GM23338 (cell line): ENCODE results near the gene NKAPD1.

Source experiments
- CREB1 ChIP-seq: fragments of 250-450 bp; sonication (Bioruptor Pico); IDR thresholded peaks from 2 replicates; pipeline ENCODE4 v1.5.0; 2020; ENCODE audit warnings: low read depth, mild to moderate bottlenecking, moderate library complexity
- EZH2 ChIP-seq: fragments of 200-600 bp; sonication (generic); IDR thresholded peaks from one replicate; pipeline ENCODE4 v1.8.0; 2017; ENCODE audit warnings: antibody characterized with exemption, mild to moderate bottlenecking, low read depth; ENCODE audit not compliant: unreplicated experiment
- EZH2phosphoT487 ChIP-seq: fragments of 200-600 bp; sonication (generic); IDR thresholded peaks from one replicate; pipeline ENCODE4 v1.8.1; 2018; ENCODE audit warnings: antibody characterized with exemption; ENCODE audit not compliant: unreplicated experiment
- JUNB ChIP-seq: IDR thresholded peaks from one replicate; pipeline ENCODE4 v1.6.1; 2016; ENCODE audit warnings: antibody characterized with exemption; ENCODE audit not compliant: unreplicated experiment
- NANOG ChIP-seq: IDR thresholded peaks from 2 replicates; pipeline ENCODE4 v1.6.1; 2016; ENCODE audit warnings: antibody characterized with exemption, borderline replicate concordance
- POLR2AphosphoS5 ChIP-seq: IDR thresholded peaks from 2 replicates; pipeline ENCODE4 v1.6.1; 2016; ENCODE audit warnings: antibody characterized with exemption, low read depth
- STAT1 ChIP-seq: IDR thresholded peaks from one replicate; pipeline ENCODE4 v1.6.1; 2016; ENCODE audit warnings: antibody characterized with exemption; ENCODE audit not compliant: unreplicated experiment
- ZNF114 ChIP-seq: fragments of 250-450 bp; sonication (Bioruptor Pico); IDR thresholded peaks from 2 replicates; pipeline ENCODE4 v1.5.0; 2020; ENCODE audit warnings: mild to moderate bottlenecking, moderate library complexity
- ZNF331 ChIP-seq: fragments of 250-450 bp; sonication (Bioruptor Pico); IDR thresholded peaks from 2 replicates; pipeline ENCODE4 v1.5.0; 2020; ENCODE audit warnings: low read depth, mild to moderate bottlenecking, moderate library complexity
- ZNF462 ChIP-seq: fragments of 250-450 bp; sonication (Bioruptor Pico); IDR thresholded peaks from 2 replicates; pipeline ENCODE4 v1.5.0; 2020; ENCODE audit warnings: mild to moderate bottlenecking, moderate library complexity
- TF ChIP-seq, protein P1 (sequence below), 2 experiments: fragments of 200-600 bp in 1 of 2; sonication (generic) in 1 of 2; conservative IDR thresholded peaks; 2 replicates each; pipeline versions ENCODE4 v1.5.1 to v1.6.1; 2016 to 2017; ENCODE audit warnings: antibody characterized with exemption in 2 of 2, low read depth in 2 of 2, mild to moderate bottlenecking in 2 of 2, moderate library complexity in 1 of 2
- TF ChIP-seq, protein P2 (sequence below): IDR thresholded peaks from one replicate; pipeline ENCODE4 v1.6.1; 2018; ENCODE audit warnings: antibody characterized with exemption; ENCODE audit not compliant: unreplicated experiment
- TF ChIP-seq, protein P3 (sequence below): IDR thresholded peaks from 2 replicates; pipeline ENCODE4 v1.6.1; 2016; ENCODE audit warnings: antibody characterized with exemption

GRCh38 chr11:112134473-112134872 is 60.4 kb downstream of the NKAPD1 start:
- TF ChIP-seq CREB1 (CRISPR knock-in tag) (no peak), EZH2 (no peak), EZH2phosphoT487 (no peak), POLR2AphosphoS5 (no peak), NANOG (no peak), ZNF462 (CRISPR knock-in tag) (no peak), JUNB (no peak), ZNF331 (CRISPR knock-in tag) (no peak), ZNF114 (CRISPR knock-in tag) (no peak), STAT1 (no peak)
- TF ChIP-seq, protein P1, sequence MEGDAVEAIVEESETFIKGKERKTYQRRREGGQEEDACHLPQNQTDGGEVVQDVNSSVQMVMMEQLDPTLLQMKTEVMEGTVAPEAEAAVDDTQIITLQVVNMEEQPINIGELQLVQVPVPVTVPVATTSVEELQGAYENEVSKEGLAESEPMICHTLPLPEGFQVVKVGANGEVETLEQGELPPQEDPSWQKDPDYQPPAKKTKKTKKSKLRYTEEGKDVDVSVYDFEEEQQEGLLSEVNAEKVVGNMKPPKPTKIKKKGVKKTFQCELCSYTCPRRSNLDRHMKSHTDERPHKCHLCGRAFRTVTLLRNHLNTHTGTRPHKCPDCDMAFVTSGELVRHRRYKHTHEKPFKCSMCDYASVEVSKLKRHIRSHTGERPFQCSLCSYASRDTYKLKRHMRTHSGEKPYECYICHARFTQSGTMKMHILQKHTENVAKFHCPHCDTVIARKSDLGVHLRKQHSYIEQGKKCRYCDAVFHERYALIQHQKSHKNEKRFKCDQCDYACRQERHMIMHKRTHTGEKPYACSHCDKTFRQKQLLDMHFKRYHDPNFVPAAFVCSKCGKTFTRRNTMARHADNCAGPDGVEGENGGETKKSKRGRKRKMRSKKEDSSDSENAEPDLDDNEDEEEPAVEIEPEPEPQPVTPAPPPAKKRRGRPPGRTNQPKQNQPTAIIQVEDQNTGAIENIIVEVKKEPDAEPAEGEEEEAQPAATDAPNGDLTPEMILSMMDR (conservative IDR thresholded peaks at IDR 0.05; ENCODE audit: low read depth in 2 of 2), result no peak
- TF ChIP-seq, protein P2, sequence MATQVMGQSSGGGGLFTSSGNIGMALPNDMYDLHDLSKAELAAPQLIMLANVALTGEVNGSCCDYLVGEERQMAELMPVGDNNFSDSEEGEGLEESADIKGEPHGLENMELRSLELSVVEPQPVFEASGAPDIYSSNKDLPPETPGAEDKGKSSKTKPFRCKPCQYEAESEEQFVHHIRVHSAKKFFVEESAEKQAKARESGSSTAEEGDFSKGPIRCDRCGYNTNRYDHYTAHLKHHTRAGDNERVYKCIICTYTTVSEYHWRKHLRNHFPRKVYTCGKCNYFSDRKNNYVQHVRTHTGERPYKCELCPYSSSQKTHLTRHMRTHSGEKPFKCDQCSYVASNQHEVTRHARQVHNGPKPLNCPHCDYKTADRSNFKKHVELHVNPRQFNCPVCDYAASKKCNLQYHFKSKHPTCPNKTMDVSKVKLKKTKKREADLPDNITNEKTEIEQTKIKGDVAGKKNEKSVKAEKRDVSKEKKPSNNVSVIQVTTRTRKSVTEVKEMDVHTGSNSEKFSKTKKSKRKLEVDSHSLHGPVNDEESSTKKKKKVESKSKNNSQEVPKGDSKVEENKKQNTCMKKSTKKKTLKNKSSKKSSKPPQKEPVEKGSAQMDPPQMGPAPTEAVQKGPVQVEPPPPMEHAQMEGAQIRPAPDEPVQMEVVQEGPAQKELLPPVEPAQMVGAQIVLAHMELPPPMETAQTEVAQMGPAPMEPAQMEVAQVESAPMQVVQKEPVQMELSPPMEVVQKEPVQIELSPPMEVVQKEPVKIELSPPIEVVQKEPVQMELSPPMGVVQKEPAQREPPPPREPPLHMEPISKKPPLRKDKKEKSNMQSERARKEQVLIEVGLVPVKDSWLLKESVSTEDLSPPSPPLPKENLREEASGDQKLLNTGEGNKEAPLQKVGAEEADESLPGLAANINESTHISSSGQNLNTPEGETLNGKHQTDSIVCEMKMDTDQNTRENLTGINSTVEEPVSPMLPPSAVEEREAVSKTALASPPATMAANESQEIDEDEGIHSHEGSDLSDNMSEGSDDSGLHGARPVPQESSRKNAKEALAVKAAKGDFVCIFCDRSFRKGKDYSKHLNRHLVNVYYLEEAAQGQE, result no peak
- TF ChIP-seq, protein P3, sequence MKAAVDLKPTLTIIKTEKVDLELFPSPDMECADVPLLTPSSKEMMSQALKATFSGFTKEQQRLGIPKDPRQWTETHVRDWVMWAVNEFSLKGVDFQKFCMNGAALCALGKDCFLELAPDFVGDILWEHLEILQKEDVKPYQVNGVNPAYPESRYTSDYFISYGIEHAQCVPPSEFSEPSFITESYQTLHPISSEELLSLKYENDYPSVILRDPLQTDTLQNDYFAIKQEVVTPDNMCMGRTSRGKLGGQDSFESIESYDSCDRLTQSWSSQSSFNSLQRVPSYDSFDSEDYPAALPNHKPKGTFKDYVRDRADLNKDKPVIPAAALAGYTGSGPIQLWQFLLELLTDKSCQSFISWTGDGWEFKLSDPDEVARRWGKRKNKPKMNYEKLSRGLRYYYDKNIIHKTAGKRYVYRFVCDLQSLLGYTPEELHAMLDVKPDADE, result no peak
